Loucy (cell line): ENCODE measurements around the gene FOXP1.

ENCODE experiments used
- EZH2phosphoT487 ChIP-seq: fragments of 200-600 bp; IDR thresholded peaks from 2 replicates; pipeline ENCODE4 v1.6.1; 2018; ENCODE audit warnings: antibody characterized with exemption, mild to moderate bottlenecking, moderate library complexity, borderline replicate concordance
- TF ChIP-seq, protein P1 (sequence below): fragments of 200-600 bp; sonication (generic); conservative IDR thresholded peaks from 2 replicates; pipeline ENCODE4 v1.5.1; 2014; ENCODE audit warnings: mild to moderate bottlenecking, antibody characterized with exemption, low read length

DNA sequence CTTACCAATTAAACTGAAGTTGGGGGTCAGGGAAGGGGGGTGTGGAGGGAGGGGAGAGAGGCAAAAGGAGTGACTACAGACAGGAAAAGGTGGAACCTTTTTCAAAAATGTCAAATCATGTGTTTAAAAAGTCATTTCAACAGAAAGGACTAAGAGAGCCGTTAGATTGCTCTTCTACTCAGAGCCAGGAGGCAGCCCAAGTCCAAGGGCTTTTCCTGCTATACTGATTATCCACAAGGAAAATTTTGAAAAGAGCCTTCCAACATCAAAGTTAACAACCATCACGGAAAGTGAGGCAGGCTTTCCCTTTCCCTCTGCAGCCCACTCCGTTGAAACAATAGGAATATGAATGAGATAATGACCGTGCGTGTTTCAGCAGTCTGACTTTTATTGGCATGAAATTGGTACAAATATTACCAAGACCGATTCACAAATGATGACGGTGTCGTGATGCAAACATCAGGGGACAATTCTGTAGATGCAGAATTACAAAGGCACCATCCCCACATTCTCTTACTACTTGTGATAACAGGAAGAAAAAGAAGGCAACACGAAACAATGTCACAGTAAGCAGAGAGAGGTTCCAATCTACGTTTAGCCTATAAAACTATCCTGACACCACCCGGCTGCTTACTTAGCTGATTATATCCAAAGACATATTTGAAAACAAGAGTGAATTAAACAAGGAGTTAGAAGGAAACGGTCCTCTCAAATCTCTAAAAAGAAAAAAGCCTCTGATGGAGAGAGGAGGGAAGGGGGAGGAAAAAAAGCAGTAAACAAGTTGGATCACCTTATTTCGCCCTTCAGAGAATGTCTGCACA, 453.7 kb downstream of the FOXP1 start:
- TF ChIP-seq, protein P1, sequence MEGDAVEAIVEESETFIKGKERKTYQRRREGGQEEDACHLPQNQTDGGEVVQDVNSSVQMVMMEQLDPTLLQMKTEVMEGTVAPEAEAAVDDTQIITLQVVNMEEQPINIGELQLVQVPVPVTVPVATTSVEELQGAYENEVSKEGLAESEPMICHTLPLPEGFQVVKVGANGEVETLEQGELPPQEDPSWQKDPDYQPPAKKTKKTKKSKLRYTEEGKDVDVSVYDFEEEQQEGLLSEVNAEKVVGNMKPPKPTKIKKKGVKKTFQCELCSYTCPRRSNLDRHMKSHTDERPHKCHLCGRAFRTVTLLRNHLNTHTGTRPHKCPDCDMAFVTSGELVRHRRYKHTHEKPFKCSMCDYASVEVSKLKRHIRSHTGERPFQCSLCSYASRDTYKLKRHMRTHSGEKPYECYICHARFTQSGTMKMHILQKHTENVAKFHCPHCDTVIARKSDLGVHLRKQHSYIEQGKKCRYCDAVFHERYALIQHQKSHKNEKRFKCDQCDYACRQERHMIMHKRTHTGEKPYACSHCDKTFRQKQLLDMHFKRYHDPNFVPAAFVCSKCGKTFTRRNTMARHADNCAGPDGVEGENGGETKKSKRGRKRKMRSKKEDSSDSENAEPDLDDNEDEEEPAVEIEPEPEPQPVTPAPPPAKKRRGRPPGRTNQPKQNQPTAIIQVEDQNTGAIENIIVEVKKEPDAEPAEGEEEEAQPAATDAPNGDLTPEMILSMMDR = no peak
- no peak for TF ChIP-seq EZH2phosphoT487
